ENCODE measurements around the gene S100Z.

The S100Z gene

DNA sequence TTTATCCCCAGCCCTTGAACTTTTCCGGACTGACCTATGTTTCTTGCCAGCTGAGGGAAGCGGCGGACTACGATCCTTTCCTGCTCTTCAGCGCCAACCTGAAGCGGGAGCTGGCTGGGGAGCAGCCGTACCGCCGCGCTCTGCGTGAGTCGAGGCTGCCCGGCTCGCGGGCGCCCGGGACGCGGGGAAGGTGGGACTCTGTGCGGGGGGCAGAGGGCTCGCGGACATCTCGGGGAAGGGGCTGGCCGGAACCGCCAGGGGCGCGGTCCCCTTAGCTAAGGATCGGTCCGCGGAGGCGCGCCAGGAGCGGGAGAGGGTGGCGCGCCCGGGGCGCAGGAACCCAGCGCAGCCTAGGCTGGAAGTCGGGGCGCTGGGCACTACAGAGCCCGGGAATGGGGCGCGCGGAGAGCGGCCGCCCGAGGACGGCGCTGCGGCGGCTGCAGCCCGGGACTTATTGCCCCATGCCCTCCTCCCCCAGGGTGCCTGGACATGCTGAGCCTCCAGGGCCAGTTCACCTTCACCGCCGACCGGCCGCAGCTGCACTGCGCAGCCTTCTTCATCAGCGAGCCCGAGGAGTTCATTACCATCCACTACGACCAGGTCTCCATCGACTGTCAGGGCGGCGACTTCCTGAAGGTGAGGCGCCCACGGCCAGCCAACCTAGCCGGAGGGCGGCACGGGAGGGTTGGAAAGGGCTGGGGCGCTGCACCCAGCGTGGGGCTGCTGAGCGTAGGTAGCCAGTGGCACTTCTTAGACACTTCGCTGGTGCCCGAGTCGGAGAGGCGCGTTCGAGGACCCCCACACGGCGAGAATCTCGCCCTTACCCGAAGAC, 104.0 kb downstream of the S100Z start:
- DNase-seq (ENCODE audit: low read depth), result no peak

- no peak for DNase-seq (ENCODE audit: low read depth)
Measured at GRCh38 chr5:76954383-76954763, 104.6 kb downstream of the S100Z start.

DNA sequence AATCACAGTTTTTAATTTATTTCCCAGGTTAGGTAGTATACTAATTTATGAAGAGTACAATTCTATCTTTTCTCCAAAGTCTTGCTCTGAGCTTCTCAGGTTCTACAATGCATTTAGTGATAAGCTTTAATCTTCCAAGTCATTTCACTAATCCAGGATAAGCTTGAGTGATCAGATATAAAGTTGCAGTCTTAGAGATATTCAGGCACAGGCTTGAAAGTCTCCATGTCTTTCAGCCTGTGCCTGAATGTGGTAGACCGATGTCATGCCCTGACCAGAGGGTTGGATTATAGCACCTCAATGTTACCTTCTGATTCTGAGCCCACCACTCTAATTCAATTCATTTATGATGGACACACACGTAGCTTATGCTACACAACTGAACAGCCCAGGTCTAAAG, 106.2 kb downstream of the S100Z start:
- DNase-seq (ENCODE audit: low read depth), result no peak

DNA sequence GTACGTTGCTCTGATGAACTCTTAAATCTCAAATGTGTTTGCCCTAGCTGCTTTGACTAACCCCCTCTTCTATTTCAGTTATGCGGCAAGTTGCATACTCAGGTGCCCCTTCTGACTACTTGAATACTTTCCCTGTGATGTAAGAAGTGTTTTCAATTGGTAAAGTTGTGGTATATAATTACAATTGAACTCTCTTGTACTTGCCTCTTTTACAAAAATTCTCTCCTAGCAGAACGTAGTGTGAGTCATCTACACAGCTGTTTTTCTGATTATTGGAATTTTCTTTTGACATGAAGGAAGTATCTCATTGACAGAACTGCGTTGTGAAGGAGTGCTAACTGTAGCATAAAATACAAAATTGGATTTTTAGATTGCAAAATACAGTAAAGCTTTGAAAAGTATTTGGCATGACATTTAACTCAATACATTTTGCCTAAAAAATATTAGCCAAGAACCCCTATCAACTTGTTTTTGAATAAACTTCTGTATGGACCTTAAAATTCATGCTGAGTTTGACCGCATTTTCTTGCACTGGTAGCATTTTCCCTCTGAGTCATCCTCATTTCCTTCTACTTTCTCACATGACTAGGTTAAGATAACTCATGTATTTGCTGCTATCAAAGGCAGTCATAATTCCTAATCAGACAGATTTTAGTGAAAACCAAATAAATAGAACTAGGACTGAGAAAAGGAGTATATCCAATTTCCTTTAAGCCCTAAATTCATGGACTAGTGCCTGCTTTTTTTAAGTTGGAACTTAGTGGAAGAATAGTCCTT, 109.4 kb downstream of the S100Z start:
- peak; percentile 87 for DNase-seq (ENCODE audit: low read depth)

DNA sequence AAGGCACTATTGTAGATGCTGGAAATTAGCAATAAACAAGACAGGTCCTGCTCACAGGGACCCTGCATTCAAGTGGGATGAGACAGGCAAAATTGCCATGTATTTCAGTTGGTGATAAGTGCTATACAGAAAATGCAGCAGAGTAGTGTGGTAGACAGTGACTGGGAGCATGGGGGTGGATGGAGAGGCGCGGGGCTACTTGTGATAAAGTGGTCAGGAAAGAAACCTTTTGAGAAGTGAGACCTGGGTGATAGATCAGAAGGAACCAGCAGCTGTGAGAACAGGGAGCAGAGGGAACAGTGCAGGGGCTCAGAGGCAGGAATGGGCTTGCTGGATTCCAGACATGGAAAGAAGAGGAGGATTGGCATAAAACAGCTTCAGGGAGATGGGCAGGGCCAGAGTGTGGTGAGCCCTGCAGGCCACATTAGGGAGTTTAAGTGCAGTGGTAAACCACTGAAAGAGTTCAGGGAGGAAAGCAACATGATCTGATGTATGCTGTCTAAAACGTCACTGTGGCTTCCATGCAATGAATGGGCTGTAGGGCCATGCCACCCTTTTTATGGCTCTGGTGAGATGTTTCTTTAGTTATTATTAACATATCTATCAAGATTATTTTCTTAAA, 110.3 kb downstream of the S100Z start:
- DNase-seq (ENCODE audit: low read depth), result no peak

DNA sequence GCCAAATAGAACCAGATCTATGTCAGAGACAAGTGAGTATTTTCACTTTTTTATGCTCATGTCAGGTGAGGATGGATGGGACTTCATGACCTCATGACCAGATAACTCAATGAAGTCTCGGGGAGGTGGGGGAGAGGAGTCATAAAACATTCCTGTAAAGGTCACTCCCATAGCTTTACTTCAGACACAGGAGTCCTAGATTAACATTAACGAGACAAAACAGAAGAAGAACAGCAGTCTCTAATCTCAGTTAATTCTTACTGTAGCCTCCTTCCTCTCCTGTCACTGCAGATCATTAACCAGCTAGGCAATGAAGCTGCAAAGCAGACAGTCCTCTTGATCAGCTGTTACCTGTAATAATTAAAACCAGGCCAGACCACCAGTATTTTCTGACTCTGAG, 114.2 kb downstream of the S100Z start:
- DNase-seq (ENCODE audit: low read depth), result no peak

Measured in HS-5 (cell line).